Hematopoietic multipotent progenitor cell treated with erythropoietin and hydrocortisone succinate and interleukin-3 and kit ligand, for 6 days (in vitro differentiated cells): ENCODE results near the gene BIN2.

Source experiments
- DNase-seq: peaks from one replicate; pipeline ENCODE4 v3.0.0-alpha.2; 2015

The BIN2 gene

GRCh38 chr12:51323966-51324895, at the start of gene BIN2:
Gene BIN2, minus strand, starts transcription at chr12:51324174. Its CDS starts 72 bp downstream, at chr12:51324102.
- DNase-seq, result peak; percentile 88

- DNase-seq, result peak; percentile 34
Measured at GRCh38 chr12:51373187-51373586, 49.2 kb upstream of the BIN2 start.

- DNase-seq, result no peak
Measured at GRCh38 chr12:51372021-51372420, 48.0 kb upstream of the BIN2 start.

- DNase-seq, result no peak
Measured at GRCh38 chr12:51371295-51371953, 47.5 kb upstream of the BIN2 start.

- DNase-seq, result no peak
Measured at GRCh38 chr12:51370667-51371066, 46.7 kb upstream of the BIN2 start.

- no peak for DNase-seq
Measured at GRCh38 chr12:51369581-51369980, 45.6 kb upstream of the BIN2 start.

GRCh38 chr12:51368640-51369517, 44.9 kb upstream of the BIN2 start:
- peak; percentile 90 for DNase-seq

- no peak for DNase-seq
Measured at GRCh38 chr12:51365276-51365675, 41.3 kb upstream of the BIN2 start.

GRCh38 chr12:51364001-51364400, 40.0 kb upstream of the BIN2 start:
- DNase-seq, result no peak

- DNase-seq, result peak; percentile 77
Measured at GRCh38 chr12:51362747-51363342, 38.9 kb upstream of the BIN2 start.

- no peak for DNase-seq
Measured at GRCh38 chr12:51362307-51362706, 38.3 kb upstream of the BIN2 start.

- peak; percentile 27 for DNase-seq
Measured at GRCh38 chr12:51361161-51362016, 37.4 kb upstream of the BIN2 start.

GRCh38 chr12:51360315-51360714, 36.3 kb upstream of the BIN2 start:
- no peak for DNase-seq

GRCh38 chr12:51359851-51360250, 35.9 kb upstream of the BIN2 start:
- DNase-seq, result no peak

GRCh38 chr12:51358496-51358895, 34.5 kb upstream of the BIN2 start:
- no peak for DNase-seq

- no peak for DNase-seq
Measured at GRCh38 chr12:51357374-51358047, 33.5 kb upstream of the BIN2 start.

GRCh38 chr12:51351913-51352532, 28.0 kb upstream of the BIN2 start:
- peak; percentile 73 for DNase-seq

- DNase-seq, result no peak
Measured at GRCh38 chr12:51349026-51349425, 25.1 kb upstream of the BIN2 start.

GRCh38 chr12:51348116-51348515, 24.1 kb upstream of the BIN2 start:
- no peak for DNase-seq

- no peak for DNase-seq
Measured at GRCh38 chr12:51346581-51346980, 22.6 kb upstream of the BIN2 start, which contains the start of gene CELA1. Gene CELA1, minus strand, starts transcription at chr12:51346679. Its CDS starts 41 bp downstream, at chr12:51346638.
